DND-41 (cell line): ENCODE measurements around the gene DLGAP4.

Experiments used
- EZH2 ChIP-seq: IDR thresholded peaks from 3 replicates; pipeline ENCODE4 v1.6.1; 2012; ENCODE audit warnings: borderline replicate concordance, low read depth, mild to moderate bottlenecking, moderate library complexity, low read length, inconsistent platforms; ENCODE audit not compliant: severe bottlenecking
- TF ChIP-seq, protein P1 (sequence below): IDR thresholded peaks from 2 replicates; pipeline ENCODE4 v1.5.1; 2012; ENCODE audit warnings: borderline replicate concordance, low read length, moderate library complexity, mild to moderate bottlenecking; ENCODE audit not compliant: poor library complexity, severe bottlenecking; ENCODE audit errors: extremely low read depth

DNA sequence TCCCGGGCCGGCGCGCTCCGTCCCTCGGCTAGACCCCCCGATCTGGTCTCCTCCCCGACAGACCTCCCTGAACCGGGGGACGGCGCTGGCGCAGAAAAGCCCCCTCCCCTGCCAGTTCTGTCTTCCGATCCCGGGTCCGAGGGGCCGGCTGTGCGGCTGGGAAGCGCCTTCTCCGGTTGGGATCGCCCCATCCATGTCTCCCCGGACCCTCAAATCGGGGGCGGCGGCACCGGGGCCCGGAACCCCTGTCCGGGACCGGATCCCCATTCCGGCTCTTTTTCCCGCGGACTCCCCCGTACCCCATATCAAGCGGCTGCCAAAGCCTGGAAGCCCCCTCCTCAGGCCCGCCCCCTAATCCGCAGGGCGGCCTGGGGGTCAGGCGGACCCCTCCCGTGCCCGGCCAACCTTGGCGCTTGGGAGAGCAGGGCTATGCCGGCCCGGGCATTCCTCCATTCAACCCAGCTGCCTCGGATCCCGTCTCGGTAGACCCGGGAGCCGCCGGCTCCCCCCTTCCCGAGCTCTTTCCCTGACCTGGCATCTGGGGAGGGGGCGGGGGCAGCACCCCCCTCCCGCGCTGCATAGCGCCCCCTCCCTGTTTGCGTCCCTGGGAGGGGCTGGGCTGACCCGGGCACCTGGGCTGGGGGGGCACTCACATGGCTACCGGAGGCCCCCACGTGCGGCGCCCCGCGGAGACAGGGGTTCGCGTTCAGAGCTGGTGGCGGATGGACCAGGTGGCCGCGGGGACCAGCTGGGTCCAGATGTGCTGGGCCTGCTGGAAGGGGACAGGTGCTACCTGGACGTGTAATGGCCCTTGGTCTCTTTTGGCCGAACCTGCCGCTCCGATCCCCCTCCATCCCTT lies 643 bp downstream of the DLGAP4 start:
- no peak for TF ChIP-seq EZH2
- TF ChIP-seq, protein P1, sequence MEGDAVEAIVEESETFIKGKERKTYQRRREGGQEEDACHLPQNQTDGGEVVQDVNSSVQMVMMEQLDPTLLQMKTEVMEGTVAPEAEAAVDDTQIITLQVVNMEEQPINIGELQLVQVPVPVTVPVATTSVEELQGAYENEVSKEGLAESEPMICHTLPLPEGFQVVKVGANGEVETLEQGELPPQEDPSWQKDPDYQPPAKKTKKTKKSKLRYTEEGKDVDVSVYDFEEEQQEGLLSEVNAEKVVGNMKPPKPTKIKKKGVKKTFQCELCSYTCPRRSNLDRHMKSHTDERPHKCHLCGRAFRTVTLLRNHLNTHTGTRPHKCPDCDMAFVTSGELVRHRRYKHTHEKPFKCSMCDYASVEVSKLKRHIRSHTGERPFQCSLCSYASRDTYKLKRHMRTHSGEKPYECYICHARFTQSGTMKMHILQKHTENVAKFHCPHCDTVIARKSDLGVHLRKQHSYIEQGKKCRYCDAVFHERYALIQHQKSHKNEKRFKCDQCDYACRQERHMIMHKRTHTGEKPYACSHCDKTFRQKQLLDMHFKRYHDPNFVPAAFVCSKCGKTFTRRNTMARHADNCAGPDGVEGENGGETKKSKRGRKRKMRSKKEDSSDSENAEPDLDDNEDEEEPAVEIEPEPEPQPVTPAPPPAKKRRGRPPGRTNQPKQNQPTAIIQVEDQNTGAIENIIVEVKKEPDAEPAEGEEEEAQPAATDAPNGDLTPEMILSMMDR = no peak
